ENCODE measurements around the gene TTC39C.

TTC39C gene

GRCh38 chr18:24177499-24178133 is 163.1 kb downstream of the TTC39C start:
- DNase-seq = no peak
- no peak overlapping the region for H3K27ac ChIP-seq
- H3K9me3 ChIP-seq (ENCODE audit: severe bottlenecking) = no peaks in the 10 kb centered on the region
- no peaks in the 10 kb centered on the region for H3K27me3 ChIP-seq (ENCODE audit: insufficient read depth, low read depth, severe bottlenecking)
- H3K4me3 ChIP-seq (ENCODE audit: low read depth, low read length) = no peak overlapping the region
- peaks cover 3% of the 10 kb centered on the region; the same call in 1 of the 2 replicates for H3K36me3 ChIP-seq
- no peak for TF ChIP-seq CTCF (IDR thresholded peaks at IDR 0.05; ENCODE audit: low read depth, low read length)

GRCh38 chr18:24180048-24180447 is 165.5 kb downstream of the TTC39C start:
- DNase-seq = no peak
- Histone ChIP-seq H3K27ac (no peak overlapping the region), H3K9me3 (ENCODE audit: severe bottlenecking) (no peaks in the 10 kb centered on the region), H3K27me3 (ENCODE audit: insufficient read depth, low read depth, severe bottlenecking) (no peaks in the 10 kb centered on the region), H3K36me3 (no peaks in the 10 kb centered on the region), H3K4me3 (ENCODE audit: low read depth, low read length) (no peak overlapping the region)
- no peak for TF ChIP-seq CTCF (IDR thresholded peaks at IDR 0.05; ENCODE audit: low read depth, low read length)

- Histone ChIP-seq H3K9me3 (ENCODE audit: severe bottlenecking) (no peaks in the 10 kb centered on the region), H3K27me3 (ENCODE audit: insufficient read depth, low read depth, severe bottlenecking) (no peaks in the 10 kb centered on the region), H3K36me3 (no peaks in the 10 kb centered on the region), H3K27ac (no peak overlapping the region), H3K4me3 (ENCODE audit: low read depth, low read length) (no peak overlapping the region)
- no peak for TF ChIP-seq CTCF (IDR thresholded peaks at IDR 0.05; ENCODE audit: low read depth, low read length)
- no peak for DNase-seq
Measured at GRCh38 chr18:24181806-24182205, 167.3 kb downstream of the TTC39C start.
